ENCODE measurements around the gene SH2D2A. TPM values are rescaled to one million over a fixed set of nuclear protein-coding genes. Genes with fewer than 3 reads are reported as not detected.

SH2D2A gene
- total and polyA plus RNA-seq, 2 donors (not counting 3 experiments of a cell fraction or from before 2014, with no cell fraction given) = 0.92 to 1.1 TPM

- Histone ChIP-seq H2AFZ (ENCODE audit: low read depth, low read length) (no peak overlapping the region), H3K27me3 (ENCODE audit: control insufficient read depth in 2 of 2, insufficient read depth in 2 of 2, low read length in 2 of 2) (peaks cover 53 to 57% of the 10 kb centered on the region in 2 experiments), H3K4me1 (ENCODE audit: control insufficient read depth, extremely low read depth, insufficient read depth, low read length) (peaks cover 39% of the 10 kb centered on the region), H3K27ac (ENCODE audit: insufficient read depth, low read depth, low read length) (no peak overlapping the region), H3K9ac (replicated peaks; ENCODE audit: extremely low read depth, insufficient read depth, low read length) (no peak overlapping the region), H3K4me2 (ENCODE audit: insufficient read depth, low read length) (no peak overlapping the region), H4K20me1 (replicated peaks; ENCODE audit: control insufficient read depth, extremely low read depth, insufficient read depth, low read length) (no peaks in the 10 kb centered on the region), H3K36me3 (ENCODE audit: control insufficient read depth in 2 of 2, extremely low read depth in 1 of 2, insufficient read depth in 2 of 2, low read length in 2 of 2) (no peaks in the 10 kb centered on the region), H3K4me3 (replicated peaks in 1 of 3; ENCODE audit: insufficient read depth in 1 of 3, low read depth in 1 of 3, low read length in 3 of 3) (no peak overlapping the region), H3K9me3 (replicated peaks; ENCODE audit: control insufficient read depth, insufficient read depth, low read length) (no peaks in the 10 kb centered on the region), H3K9me1 (replicated peaks; ENCODE audit: control insufficient read depth, extremely low read depth, insufficient read depth, low read length) (no peaks in the 10 kb centered on the region), H3K79me2 (ENCODE audit: control insufficient read depth, insufficient read depth, low read length) (no peaks in the 10 kb centered on the region)
- intact Hi-C loops (cut with micrococcal nuclease) = no loop called here
- peak; percentile 84 for TF ChIP-seq EZH2 (IDR thresholded peaks at IDR 0.05; ENCODE audit: borderline replicate concordance, low read depth, low read length, severe bottlenecking)
- no peak for TF ChIP-seq FOS (IDR thresholded peaks at IDR 0.05; ENCODE audit: borderline replicate concordance, insufficient read depth, low read length)
- BruUV-seq (replicated peaks) = no TSS peak
- POLR2A ChIA-PET = no interaction called here
- FAIRE-seq (no peak), DNase-seq (ENCODE audit: low read depth, low spot score) (no peak)
- dilution Hi-C loops (cut with MboI; ENCODE audit: extremely low pct_ligation_motif_present, low sequenced_read_pairs) = no loop called here
- CTCF ChIA-PET = interaction anchor here (0.9 to 5.4 kb wide), 6 partner anchors 8 to 79 kb away, joined by 4 to 42 read pairs (median 4); partner anchors contain the start of genes INSRR and NTRK1
Observed at GRCh38 chr1:156848461-156849150, 32.0 kb upstream of the SH2D2A start.

GRCh38 chr1:156847591-156848460, 31.2 kb upstream of the SH2D2A start:
- dilution Hi-C loops (cut with MboI; ENCODE audit: extremely low pct_ligation_motif_present, low sequenced_read_pairs) = no loop called here
- Histone ChIP-seq H4K20me1 (replicated peaks; ENCODE audit: control insufficient read depth, extremely low read depth, insufficient read depth, low read length) (no peaks in the 10 kb centered on the region), H3K9me1 (replicated peaks; ENCODE audit: control insufficient read depth, extremely low read depth, insufficient read depth, low read length) (no peaks in the 10 kb centered on the region), H3K4me1 (ENCODE audit: control insufficient read depth, extremely low read depth, insufficient read depth, low read length) (peaks cover 42% of the 10 kb centered on the region), H2AFZ (ENCODE audit: low read depth, low read length) (no peak overlapping the region), H3K36me3 (ENCODE audit: control insufficient read depth in 2 of 2, extremely low read depth in 1 of 2, insufficient read depth in 2 of 2, low read length in 2 of 2) (no peaks in the 10 kb centered on the region), H3K9me3 (replicated peaks; ENCODE audit: control insufficient read depth, insufficient read depth, low read length) (no peaks in the 10 kb centered on the region), H3K79me2 (ENCODE audit: control insufficient read depth, insufficient read depth, low read length) (no peaks in the 10 kb centered on the region), H3K4me2 (ENCODE audit: insufficient read depth, low read length) (no peak overlapping the region), H3K9ac (replicated peaks; ENCODE audit: extremely low read depth, insufficient read depth, low read length) (no peak overlapping the region), H3K4me3 (replicated peaks in 1 of 3; ENCODE audit: insufficient read depth in 1 of 3, low read depth in 1 of 3, low read length in 3 of 3) (no peak overlapping the region), H3K27me3 (ENCODE audit: control insufficient read depth in 2 of 2, insufficient read depth in 2 of 2, low read length in 2 of 2) (peaks cover 58 to 59% of the 10 kb centered on the region in 2 experiments), H3K27ac (ENCODE audit: insufficient read depth, low read depth, low read length) (no peak overlapping the region)
- POLR2A ChIA-PET = no interaction called here
- CTCF ChIA-PET = interaction anchor here (0.8 to 5.4 kb wide), 7 partner anchors 9 to 122 kb away, joined by 3 to 42 read pairs (median 4); partner anchors contain the start of genes INSRR and NTRK1
- intact Hi-C loops (cut with micrococcal nuclease) = no loop called here
- BruUV-seq (replicated peaks) = no TSS peak
- TF ChIP-seq POLR2A (IDR thresholded peaks at IDR 0.05; ENCODE audit: low read depth, low read length) = no peak
- TF ChIP-seq GATA2 (IDR thresholded peaks at IDR 0.05; ENCODE audit: insufficient read depth, insufficient read length, low read depth, low read length) = no peak
- TF ChIP-seq MAX (IDR thresholded peaks at IDR 0.05; ENCODE audit: insufficient read depth, insufficient read length) = no peak
- no peak for TF ChIP-seq JUN (IDR thresholded peaks at IDR 0.05; ENCODE audit: borderline replicate concordance, insufficient read depth, insufficient read length, low read depth)
- no peak for TF ChIP-seq CTCF (IDR thresholded peaks at IDR 0.05; ENCODE audit: extremely low read depth in 1 of 2, insufficient read depth in 1 of 2, low read depth in 1 of 2, low read length in 2 of 2)
- TF ChIP-seq FOS (IDR thresholded peaks at IDR 0.05; ENCODE audit: borderline replicate concordance, insufficient read depth, low read length) = no peak
- TF ChIP-seq MYC (IDR thresholded peaks at IDR 0.05; ENCODE audit: low read depth, low read length) = no peak
- no peak for TF ChIP-seq EZH2 (IDR thresholded peaks at IDR 0.05; ENCODE audit: borderline replicate concordance, low read depth, low read length, severe bottlenecking)
- no peak for TF ChIP-seq POLR2AphosphoS5 (IDR thresholded peaks at IDR 0.05; ENCODE audit: insufficient read depth, low read depth, low read length)
- FAIRE-seq = no peak
- no peak for DNase-seq (ENCODE audit: low read depth, low spot score)

Measured in endothelial cell of umbilical vein (primary cell).